Osteocyte (in vitro differentiated cells): ENCODE results near the gene PFDN6. TPM values are rescaled to one million over a fixed set of nuclear protein-coding genes. Genes with fewer than 3 reads are reported as not detected.

Experiments
- DNase-seq: peaks from one replicate; pipeline ENCODE4 v3.0.0; 2021; ENCODE audit warnings: mixed read lengths; ENCODE audit not compliant: unreplicated experiment; ENCODE audit errors: extremely low spot score
- H3K27ac Mint-ChIP-seq: one replicate; pipeline ENCODE4 v1.8.0; 2021; ENCODE audit warnings: mild to moderate bottlenecking, mixed read lengths; ENCODE audit not compliant: unreplicated experiment
- H3K27me3 Mint-ChIP-seq: one replicate; pipeline ENCODE4 v1.8.0; 2021; ENCODE audit warnings: mixed read lengths; ENCODE audit not compliant: unreplicated experiment
- H3K36me3 Mint-ChIP-seq: one replicate; pipeline ENCODE4 v1.8.0; 2021; ENCODE audit warnings: mixed read lengths; ENCODE audit not compliant: unreplicated experiment
- H3K4me1 Mint-ChIP-seq: one replicate; pipeline ENCODE4 v1.8.0; 2021; ENCODE audit warnings: mixed read lengths; ENCODE audit not compliant: unreplicated experiment
- H3K4me3 Mint-ChIP-seq: one replicate; pipeline ENCODE4 v1.8.0; 2021; ENCODE audit warnings: mild to moderate bottlenecking, moderate library complexity, mixed read lengths; ENCODE audit not compliant: unreplicated experiment
- H3K9me3 Mint-ChIP-seq: one replicate; pipeline ENCODE4 v1.8.0; 2021; ENCODE audit warnings: mixed read lengths; ENCODE audit not compliant: unreplicated experiment
- CTCF ChIP-seq: fragments of 200-600 bp; sonication (generic); IDR thresholded peaks from 2 replicates; pipeline ENCODE4 v1.5.0; 2021; ENCODE audit warnings: antibody characterized with exemption, mild to moderate bottlenecking, moderate library complexity
- total RNA-seq: library from RNA; stranded (reverse); gene quantifications from 2 replicates; pipeline ENCODE4 v1.2.1, GENCODE V29; 2021

Gene PFDN6
- total RNA-seq, 1 donor from 2014 or later = 30.3 TPM

DNA sequence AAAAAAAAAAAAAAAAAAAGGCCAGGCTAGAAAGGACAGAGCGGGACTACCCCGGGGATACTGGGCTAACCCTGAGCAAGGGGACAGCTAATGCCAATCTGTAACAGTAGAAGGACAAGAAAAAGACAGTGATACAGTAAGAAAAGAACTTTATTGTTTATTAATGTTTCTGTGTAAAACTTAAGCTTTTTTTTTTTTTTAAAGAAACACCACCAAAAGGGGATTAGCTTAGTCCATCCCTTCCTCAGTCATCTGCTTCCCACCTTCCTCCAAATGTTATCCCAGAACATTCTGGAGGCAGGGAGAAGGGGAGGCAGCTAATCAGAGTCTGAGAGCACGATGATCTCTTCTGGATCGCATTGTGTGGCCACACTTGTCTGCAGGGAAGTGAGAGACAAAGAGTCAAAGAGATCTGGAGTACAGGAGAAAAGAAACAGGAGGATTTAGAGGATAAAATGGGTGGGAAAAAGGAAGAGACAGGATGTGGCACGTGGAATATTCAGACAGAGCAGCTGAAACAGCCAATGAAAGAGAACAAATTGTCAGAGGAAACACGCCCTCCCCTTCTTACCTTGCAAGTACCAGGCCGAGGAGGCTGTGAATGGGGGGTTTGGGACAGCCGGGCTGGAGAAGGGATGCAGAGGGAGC is 29.1 kb downstream of the PFDN6 start:
- Mint-ChIP-seq H3K4me1 (peaks cover 62% of the 10 kb centered on the region), H3K9me3 (no peaks in the 10 kb centered on the region), H3K36me3 (peaks cover 20% of the 10 kb centered on the region), H3K4me3 (peak overlapping the region; percentile 95), H3K27ac (peak overlapping the region; percentile 99), H3K27me3 (no peaks in the 10 kb centered on the region)
- no peak for DNase-seq
- no peak for TF ChIP-seq CTCF

GRCh38 chr6:33319939-33320314 is 30.5 kb downstream of the PFDN6 start:
- Mint-ChIP-seq H3K4me3 (no peak overlapping the region), H3K27ac (no peak overlapping the region), H3K4me1 (peaks cover 61% of the 10 kb centered on the region), H3K36me3 (peaks cover 20% of the 10 kb centered on the region), H3K27me3 (no peaks in the 10 kb centered on the region), H3K9me3 (no peaks in the 10 kb centered on the region)
- TF ChIP-seq CTCF = no peak
- no peak for DNase-seq

GRCh38 chr6:33320315-33321181 is 31.1 kb downstream of the PFDN6 start:
- peak overlapping the region; percentile 68 for H3K4me3 Mint-ChIP-seq
- peaks cover 55% of the 10 kb centered on the region for H3K4me1 Mint-ChIP-seq
- H3K36me3 Mint-ChIP-seq = peaks cover 20% of the 10 kb centered on the region
- H3K27ac Mint-ChIP-seq = peak overlapping the region; percentile 12
- no peak for DNase-seq
- H3K27me3 Mint-ChIP-seq = no peaks in the 10 kb centered on the region
- H3K9me3 Mint-ChIP-seq = no peaks in the 10 kb centered on the region
- TF ChIP-seq CTCF = no peak

DNA sequence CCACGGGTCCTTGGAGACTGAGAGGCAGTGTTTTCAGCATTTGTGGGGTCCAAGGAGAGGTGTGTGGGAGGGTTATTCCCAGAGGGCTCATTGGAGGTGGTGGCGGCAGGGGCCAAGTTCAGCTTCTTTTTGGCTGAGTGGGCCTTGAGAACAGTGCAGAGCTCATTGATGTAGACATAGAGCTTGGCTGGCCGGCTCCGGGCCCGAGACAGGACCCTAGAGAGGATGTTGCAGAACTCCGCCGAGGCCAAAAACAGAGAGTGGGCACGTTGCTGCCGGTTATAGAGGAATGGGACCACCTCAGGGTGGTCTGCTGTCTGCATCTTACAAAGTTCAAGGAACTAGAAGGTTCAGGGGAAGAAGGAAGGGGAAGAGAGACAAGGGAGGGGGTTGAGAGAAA is 31.8 kb downstream of the PFDN6 start:
- Mint-ChIP-seq H3K36me3 (peaks cover 18% of the 10 kb centered on the region), H3K27me3 (no peaks in the 10 kb centered on the region), H3K4me1 (peaks cover 53% of the 10 kb centered on the region), H3K9me3 (no peaks in the 10 kb centered on the region), H3K27ac (peak overlapping the region; percentile 34), H3K4me3 (peak overlapping the region; percentile 68)
- DNase-seq = no peak
- no peak for TF ChIP-seq CTCF

- no peak for DNase-seq
- Mint-ChIP-seq H3K4me1 (peaks cover 38% of the 10 kb centered on the region), H3K36me3 (peaks cover 14% of the 10 kb centered on the region), H3K27me3 (no peaks in the 10 kb centered on the region), H3K4me3 (peak overlapping the region; percentile 97), H3K9me3 (no peaks in the 10 kb centered on the region), H3K27ac (peak overlapping the region; percentile 94)
- no peak for TF ChIP-seq CTCF
Observed at GRCh38 chr6:33323623-33323948, 34.2 kb downstream of the PFDN6 start.
